Measurements from ENCODE around the gene EEF2K. TPM values are rescaled to one million over a fixed set of nuclear protein-coding genes. Genes with fewer than 3 reads are reported as not detected.
A peak's percentile ranks its signal among the peaks of the same experiment; 100 is the strongest.

The EEF2K gene
- total RNA-seq, 1 donor from 2014 or later = 31.9 TPM

DNA sequence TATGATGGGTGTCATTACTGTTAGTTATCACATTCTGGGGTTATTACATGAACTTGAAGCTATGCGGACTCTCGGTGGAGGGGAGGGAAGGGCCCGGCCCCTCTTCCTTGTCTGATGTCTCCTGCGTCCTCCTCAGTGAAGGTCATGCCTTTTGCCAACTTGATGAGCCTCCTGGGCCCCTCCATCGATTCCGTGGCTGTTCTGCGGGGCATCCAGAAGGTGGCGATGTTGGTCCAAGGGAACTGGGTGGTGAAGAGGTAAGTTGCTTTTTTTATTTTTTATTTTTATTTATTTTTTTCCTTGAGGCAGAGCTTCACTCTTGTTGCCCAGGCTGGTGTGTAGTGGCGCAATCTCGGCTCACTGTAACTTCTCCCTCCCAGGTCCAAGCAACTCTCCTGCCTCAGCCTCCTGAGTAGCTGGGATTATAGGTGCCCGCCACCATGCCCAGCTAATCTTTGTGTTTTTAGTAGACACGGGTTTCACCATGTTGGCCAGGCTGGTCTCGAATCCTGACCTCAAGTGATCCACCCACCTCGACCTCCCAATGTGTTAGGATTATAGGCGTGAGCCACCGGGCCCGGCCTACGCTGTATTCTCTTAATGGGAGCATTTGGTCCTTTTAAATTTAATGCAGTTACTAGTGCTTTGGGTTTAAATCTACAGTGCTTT is 112.7 kb downstream of the EEF2K start:
- Histone ChIP-seq H3K4me1 (peaks cover 0 to 4% of the 10 kb centered on the region in 2 donors), H3K27ac (no peak overlapping the region), H3K4me3 (no peak overlapping the region), H3K27me3 (no peaks in the 10 kb centered on the region), H3K36me3 (peaks cover 62 to 87% of the 10 kb centered on the region in 2 donors), H3K9me3 (no peaks in the 10 kb centered on the region)
- TF ChIP-seq, protein P1, sequence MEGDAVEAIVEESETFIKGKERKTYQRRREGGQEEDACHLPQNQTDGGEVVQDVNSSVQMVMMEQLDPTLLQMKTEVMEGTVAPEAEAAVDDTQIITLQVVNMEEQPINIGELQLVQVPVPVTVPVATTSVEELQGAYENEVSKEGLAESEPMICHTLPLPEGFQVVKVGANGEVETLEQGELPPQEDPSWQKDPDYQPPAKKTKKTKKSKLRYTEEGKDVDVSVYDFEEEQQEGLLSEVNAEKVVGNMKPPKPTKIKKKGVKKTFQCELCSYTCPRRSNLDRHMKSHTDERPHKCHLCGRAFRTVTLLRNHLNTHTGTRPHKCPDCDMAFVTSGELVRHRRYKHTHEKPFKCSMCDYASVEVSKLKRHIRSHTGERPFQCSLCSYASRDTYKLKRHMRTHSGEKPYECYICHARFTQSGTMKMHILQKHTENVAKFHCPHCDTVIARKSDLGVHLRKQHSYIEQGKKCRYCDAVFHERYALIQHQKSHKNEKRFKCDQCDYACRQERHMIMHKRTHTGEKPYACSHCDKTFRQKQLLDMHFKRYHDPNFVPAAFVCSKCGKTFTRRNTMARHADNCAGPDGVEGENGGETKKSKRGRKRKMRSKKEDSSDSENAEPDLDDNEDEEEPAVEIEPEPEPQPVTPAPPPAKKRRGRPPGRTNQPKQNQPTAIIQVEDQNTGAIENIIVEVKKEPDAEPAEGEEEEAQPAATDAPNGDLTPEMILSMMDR (IDR thresholded peaks at IDR 0.05) = peak in 2 of 3 experiments; percentile 11 to 52
- no peak for DNase-seq (ENCODE audit: low spot score in 2 of 2)
- intact Hi-C loops (cut with DNase I) = no loop called here

GRCh38 chr16:22320572-22321339 is 114.7 kb downstream of the EEF2K start:
- H3K27me3 ChIP-seq = no peaks in the 10 kb centered on the region
- H3K36me3 ChIP-seq = peaks cover 63 to 87% of the 10 kb centered on the region in 2 donors
- TF ChIP-seq, protein P1 (IDR thresholded peaks at IDR 0.05) = no peak
- H3K9me3 ChIP-seq = no peaks in the 10 kb centered on the region
- no peak overlapping the region for H3K27ac ChIP-seq
- H3K4me1 ChIP-seq = peaks cover 0 to 4% of the 10 kb centered on the region in 2 donors
- no peak overlapping the region for H3K4me3 ChIP-seq
- no peak for DNase-seq (ENCODE audit: low spot score in 2 of 2)
- intact Hi-C loops (cut with DNase I) = loop anchor here (5.0 kb wide), 1 partner anchor 52 kb away; the partner anchor contains the start of gene CDR2

DNA sequence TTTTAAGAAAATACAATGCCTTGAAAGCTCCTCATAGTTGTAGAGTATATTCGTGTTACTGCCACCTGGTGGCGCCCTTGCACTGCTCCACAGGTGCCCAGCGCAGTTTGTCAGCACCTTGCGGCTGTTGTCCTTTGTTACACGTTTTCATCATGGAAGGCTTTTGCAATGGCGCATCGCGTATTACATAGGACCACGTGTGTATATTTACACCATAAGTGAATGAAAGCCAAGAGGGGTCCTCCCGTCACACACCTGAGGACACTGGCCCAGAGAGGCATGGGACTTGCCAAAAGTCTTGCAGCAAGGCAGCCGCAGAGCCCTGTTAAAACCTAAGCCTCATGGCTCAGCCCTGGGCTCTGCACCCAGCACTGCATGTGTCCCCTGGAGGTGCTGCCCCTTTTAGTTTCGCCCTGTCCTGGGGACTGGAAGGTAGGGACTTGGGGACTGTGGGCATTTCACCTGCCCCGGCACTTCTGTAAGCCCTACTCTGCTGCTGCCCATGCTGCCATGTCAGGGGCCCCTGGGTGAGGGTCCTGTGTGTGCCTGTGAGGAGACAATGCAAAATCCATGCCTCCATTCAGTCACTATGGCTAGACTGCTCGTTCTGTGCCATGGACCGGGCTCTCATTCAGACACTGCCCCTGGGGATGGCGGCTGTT is 115.4 kb downstream of the EEF2K start:
- Histone ChIP-seq H3K27ac (no peak overlapping the region), H3K36me3 (peaks cover 63 to 88% of the 10 kb centered on the region in 2 donors), H3K9me3 (no peaks in the 10 kb centered on the region), H3K27me3 (no peaks in the 10 kb centered on the region), H3K4me1 (peaks cover 0 to 4% of the 10 kb centered on the region in 2 donors), H3K4me3 (no peak overlapping the region)
- DNase-seq (ENCODE audit: low spot score in 2 of 2) = no peak
- intact Hi-C loops (cut with DNase I) = loop anchor here (5.0 kb wide), 1 partner anchor 51 kb away; the partner anchor contains the start of gene CDR2
- TF ChIP-seq, protein P1 (IDR thresholded peaks at IDR 0.05) = peak; percentile 85 to 88 (median 87)

DNA sequence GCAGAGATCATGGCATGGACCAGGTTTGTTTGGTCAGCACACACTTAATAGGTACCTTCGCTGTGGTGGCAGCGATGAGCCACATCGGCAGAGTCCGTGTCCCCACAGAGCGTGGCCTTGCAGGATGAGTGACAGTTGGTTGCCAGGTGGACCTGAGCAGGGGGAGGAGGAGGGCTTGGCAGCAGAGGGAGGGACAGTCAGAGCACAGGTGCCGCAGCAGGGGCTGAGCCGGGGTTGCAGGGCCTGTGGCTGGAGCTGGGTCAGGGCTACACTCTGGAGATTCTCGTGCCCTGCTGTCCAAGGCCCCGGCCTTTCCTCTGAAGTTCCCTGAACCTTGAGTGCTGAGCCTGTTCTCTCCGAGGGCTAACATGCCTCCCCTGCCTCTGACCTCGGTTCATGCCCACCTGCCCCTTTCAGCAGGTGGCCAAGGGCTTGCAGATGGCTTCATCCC is 116.0 kb downstream of the EEF2K start:
- peaks cover 0 to 4% of the 10 kb centered on the region in 2 donors for H3K4me1 ChIP-seq
- peaks cover 63 to 88% of the 10 kb centered on the region in 2 donors for H3K36me3 ChIP-seq
- DNase-seq (ENCODE audit: low spot score in 2 of 2) = no peak
- no peak overlapping the region for H3K4me3 ChIP-seq
- intact Hi-C loops (cut with DNase I) = loop anchor here (5.0 kb wide), 1 partner anchor 50 kb away; the partner anchor contains the start of gene CDR2
- no peaks in the 10 kb centered on the region for H3K9me3 ChIP-seq
- H3K27me3 ChIP-seq = no peaks in the 10 kb centered on the region
- no peak overlapping the region for H3K27ac ChIP-seq
- TF ChIP-seq, protein P1 (IDR thresholded peaks at IDR 0.05) = no peak

GRCh38 chr16:22322741-22323140 is 116.7 kb downstream of the EEF2K start:
- Histone ChIP-seq H3K4me1 (peaks cover 0 to 4% of the 10 kb centered on the region in 2 donors), H3K27me3 (no peaks in the 10 kb centered on the region), H3K36me3 (peaks cover 63 to 88% of the 10 kb centered on the region in 2 donors), H3K4me3 (no peak overlapping the region), H3K27ac (no peak overlapping the region), H3K9me3 (no peaks in the 10 kb centered on the region)
- intact Hi-C loops (cut with DNase I) = loop anchor here (5.0 kb wide), 1 partner anchor 50 kb away; the partner anchor contains the start of gene CDR2
- TF ChIP-seq, protein P1 (IDR thresholded peaks at IDR 0.05) = no peak
- no peak for DNase-seq (ENCODE audit: low spot score in 2 of 2)

All from ascending aorta (tissue), 2 donors.